Stimulated activated CD4-positive, alpha-beta T cell treated with anti-CD3 and anti-CD28 coated beads, Interleukin-2, amount 100 ng/mL, for 48 hours (primary cell): ENCODE measurements around the gene PRKACB.
"Not testable (repeated sequence)": the region's sequence is repeated elsewhere in the genome, so short reads cannot be mapped to it uniquely, and the experiment has no call there.

Experiments
- DNase-seq, 2 donors: peaks; one replicate each; pipeline ENCODE4 v3.0.0-alpha.2; 2020

Gene PRKACB

GRCh38 chr1:84224905-84225304, 80.8 kb downstream of the PRKACB start:
- no peak for DNase-seq

GRCh38 chr1:84225646-84226045, 81.6 kb downstream of the PRKACB start:
- no peak for DNase-seq

GRCh38 chr1:84232676-84233075, 88.6 kb downstream of the PRKACB start:
- not testable (repeated sequence) for DNase-seq

- no peak for DNase-seq
These were observed 92.2 kb downstream of the PRKACB start for GRCh38 chr1:84236256-84236655.

- DNase-seq, result no peak
These were observed 98.6 kb downstream of the PRKACB start for GRCh38 chr1:84242641-84243040.

GRCh38 chr1:84245563-84245962, 101.5 kb downstream of the PRKACB start:
- DNase-seq, result no peak

GRCh38 chr1:84246213-84246612, 102.1 kb downstream of the PRKACB start:
- DNase-seq, result no peak

GRCh38 chr1:84247425-84248220, 103.6 kb downstream of the PRKACB start:
- no peak for DNase-seq

GRCh38 chr1:84250668-84251067, 106.6 kb downstream of the PRKACB start:
- DNase-seq, result no peak

- no peak for DNase-seq
These were observed 109.0 kb downstream of the PRKACB start for GRCh38 chr1:84253036-84253435.

GRCh38 chr1:84253891-84254290, 109.8 kb downstream of the PRKACB start:
- no peak for DNase-seq

- DNase-seq, result no peak
These were observed 110.7 kb downstream of the PRKACB start for GRCh38 chr1:84254703-84255238.

- no peak for DNase-seq
These were observed 111.5 kb downstream of the PRKACB start for GRCh38 chr1:84255582-84255981.

GRCh38 chr1:84257617-84258016, 113.5 kb downstream of the PRKACB start:
- DNase-seq, result no peak

- no peak for DNase-seq
These were observed 115.3 kb downstream of the PRKACB start for GRCh38 chr1:84259376-84259775.

- DNase-seq, result no peak
These were observed 115.9 kb downstream of the PRKACB start for GRCh38 chr1:84259989-84260388.

- DNase-seq, result no peak
These were observed 116.9 kb downstream of the PRKACB start for GRCh38 chr1:84260852-84261518.

- no peak for DNase-seq
These were observed 120.9 kb downstream of the PRKACB start for GRCh38 chr1:84264961-84265360.

- no peak for DNase-seq
These were observed 121.8 kb downstream of the PRKACB start for GRCh38 chr1:84265867-84266266.

- no peak for DNase-seq
These were observed 122.7 kb downstream of the PRKACB start for GRCh38 chr1:84266748-84267147.

GRCh38 chr1:84267476-84267875, 123.4 kb downstream of the PRKACB start:
- DNase-seq, result no peak

- no peak for DNase-seq
These were observed 124.3 kb downstream of the PRKACB start for GRCh38 chr1:84268346-84268745.

- DNase-seq, result no peak
These were observed 125.2 kb downstream of the PRKACB start for GRCh38 chr1:84269306-84269705.

GRCh38 chr1:84271441-84272151, 127.5 kb downstream of the PRKACB start:
- DNase-seq, result no peak
